Natural killer cell treated with Interleukin-12 subunit alpha and Interleukin-12 subunit beta and Interleukin-15 and Interleukin-18, amount 100 ng/mL, for 72 hours (primary cell): ENCODE data around the gene LAMA5. TPM values are rescaled to one million over a fixed set of nuclear protein-coding genes. Genes with fewer than 3 reads are reported as not detected.

ENCODE experiments used
- ATAC-seq, 2 donors: fragments of 150-1000 bp; cut with Tn5 transposase in 1 of 2; sonication (Bioruptor Pico), chemical (Tn5 transposase) in 1 of 2; 2 replicates each; pipeline ENCODE4 v1.10.0; 2021
- DNase-seq: peaks from one replicate; pipeline ENCODE4 v3.0.0; 2022; ENCODE audit warnings: low spot score
- H3K27ac Mint-ChIP-seq, 2 donors: 1 replicate in 1 of 2; 2 replicates in 1 of 2; pipeline ENCODE4 v1.8.0; 2022; ENCODE audit warnings: mixed read lengths in 2 of 2, mild to moderate bottlenecking in 1 of 2, moderate library complexity in 1 of 2
- H3K27me3 Mint-ChIP-seq, 2 donors: 1 replicate in 1 of 2; 2 replicates in 1 of 2; pipeline ENCODE4 v1.8.0; 2022; ENCODE audit warnings: mixed read lengths in 2 of 2
- H3K36me3 Mint-ChIP-seq: one replicate; pipeline ENCODE4 v1.8.0; 2022; ENCODE audit warnings: mixed read lengths
- H3K4me1 Mint-ChIP-seq, 2 donors: 1 replicate in 1 of 2; 2 replicates in 1 of 2; pipeline ENCODE4 v1.8.0; 2022; ENCODE audit warnings: low read depth in 2 of 2, mixed read lengths in 2 of 2, mild to moderate bottlenecking in 1 of 2
- H3K4me3 Mint-ChIP-seq: one replicate; pipeline ENCODE4 v1.8.0; 2022; ENCODE audit warnings: mixed read lengths
- H3K9me3 Mint-ChIP-seq: 2 replicates; pipeline ENCODE4 v1.8.0; 2022; ENCODE audit warnings: mixed read lengths
- total RNA-seq, 2 donors: library from RNA; stranded (reverse); gene quantifications; one replicate each; pipeline ENCODE4 v1.2.3, GENCODE V29; 2022

LAMA5 gene
- total RNA-seq, 2 donors from 2014 or later: 1.5 to 1.9 TPM

- ATAC-seq (no peak), DNase-seq (no peak)
- H3K27me3 Mint-ChIP-seq: no peaks in the 10 kb centered on the region
- H3K4me1 Mint-ChIP-seq: no peaks in the 10 kb centered on the region
- H3K36me3 Mint-ChIP-seq: no peaks in the 10 kb centered on the region
- H3K27ac Mint-ChIP-seq: no peak overlapping the region
- H3K4me3 Mint-ChIP-seq: no peak overlapping the region
- no peaks in the 10 kb centered on the region for H3K9me3 Mint-ChIP-seq
These were observed 51.3 kb downstream of the LAMA5 start for GRCh38 chr20:62315773-62316172.

DNA sequence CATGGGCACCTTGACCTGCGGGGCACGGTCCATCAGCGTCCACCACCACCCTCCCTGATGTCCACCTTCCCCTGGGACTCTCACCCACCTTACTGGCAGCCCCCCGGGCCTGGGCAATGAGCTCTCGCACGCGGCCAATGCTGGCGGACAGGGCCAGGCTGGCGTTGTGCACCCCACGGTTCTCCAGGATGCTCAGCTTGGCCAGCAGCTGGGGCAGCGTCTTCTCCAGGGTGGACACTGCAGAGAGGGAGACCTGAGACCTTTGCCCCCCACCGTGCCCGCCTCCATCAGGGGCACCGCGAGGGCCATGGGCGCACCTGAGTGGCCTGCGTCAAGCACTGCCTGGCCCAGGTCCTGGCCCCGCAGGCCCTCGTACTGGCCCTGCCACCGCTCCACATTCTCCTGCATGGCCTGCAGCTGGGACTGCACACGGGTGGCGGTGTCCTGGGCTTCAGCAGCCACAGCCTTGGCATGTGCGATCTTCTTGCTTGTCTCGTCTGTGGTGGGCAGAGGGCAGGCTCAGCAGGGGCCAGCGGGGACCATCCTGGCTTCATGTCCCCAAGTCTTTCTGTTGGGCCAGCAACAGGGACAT, 52.3 kb downstream of the LAMA5 start:
- Mint-ChIP-seq H3K27me3 (no peaks in the 10 kb centered on the region), H3K4me3 (no peak overlapping the region), H3K36me3 (no peaks in the 10 kb centered on the region), H3K4me1 (no peaks in the 10 kb centered on the region), H3K9me3 (no peaks in the 10 kb centered on the region), H3K27ac (no peak overlapping the region)
- ATAC-seq (no peak), DNase-seq (no peak)

DNA sequence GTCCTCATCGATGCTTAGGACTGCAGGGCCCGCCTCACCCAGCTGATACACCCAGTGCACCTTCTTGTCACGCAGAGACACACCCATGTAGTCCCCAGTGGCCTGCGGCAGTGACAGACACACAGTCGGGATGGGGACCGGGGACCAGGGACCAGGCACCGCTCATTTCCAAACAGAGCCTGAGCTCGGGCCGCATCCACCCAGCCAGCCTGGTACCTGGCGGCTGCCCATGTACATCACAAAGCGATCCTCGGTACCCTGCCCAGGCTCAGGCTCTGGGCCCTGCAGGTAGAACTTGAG, 52.8 kb downstream of the LAMA5 start:
- no peaks in the 10 kb centered on the region for H3K27me3 Mint-ChIP-seq
- ATAC-seq (no peak), DNase-seq (no peak)
- no peaks in the 10 kb centered on the region for H3K36me3 Mint-ChIP-seq
- H3K9me3 Mint-ChIP-seq: no peaks in the 10 kb centered on the region
- no peak overlapping the region for H3K4me3 Mint-ChIP-seq
- no peaks in the 10 kb centered on the region for H3K4me1 Mint-ChIP-seq
- H3K27ac Mint-ChIP-seq: no peak overlapping the region

- no peak for DNase-seq
- no peaks in the 10 kb centered on the region for H3K9me3 Mint-ChIP-seq
- no peaks in the 10 kb centered on the region for H3K36me3 Mint-ChIP-seq
- H3K27ac Mint-ChIP-seq: no peak overlapping the region
- no peak overlapping the region for H3K4me3 Mint-ChIP-seq
- no peaks in the 10 kb centered on the region for H3K4me1 Mint-ChIP-seq
- no peaks in the 10 kb centered on the region for H3K27me3 Mint-ChIP-seq
- ATAC-seq: no peak
These were observed 53.4 kb downstream of the LAMA5 start for GRCh38 chr20:62313460-62314338.

DNA sequence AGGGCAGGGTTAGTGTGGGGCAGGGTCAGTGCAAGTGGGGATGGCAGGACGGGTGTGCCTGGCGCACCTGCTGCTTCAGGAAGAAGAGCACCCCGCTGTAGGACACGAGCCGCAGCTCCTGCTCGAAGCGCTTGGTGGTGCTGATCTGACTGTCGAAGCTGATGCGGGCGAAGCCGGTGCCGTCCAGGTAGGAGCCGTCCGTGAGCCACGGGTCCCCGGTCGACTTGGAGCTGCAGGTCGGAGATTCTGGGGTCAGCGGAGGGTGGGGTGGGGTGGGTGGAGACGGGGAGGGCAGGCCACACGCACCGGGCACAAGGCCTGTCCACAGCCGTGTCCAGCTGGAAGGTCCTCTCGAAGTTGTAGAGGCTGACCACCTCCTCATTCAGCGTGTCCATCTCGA, 54.1 kb downstream of the LAMA5 start:
- Mint-ChIP-seq H3K27ac (no peak overlapping the region), H3K9me3 (no peaks in the 10 kb centered on the region), H3K36me3 (no peaks in the 10 kb centered on the region), H3K27me3 (no peaks in the 10 kb centered on the region), H3K4me1 (no peaks in the 10 kb centered on the region), H3K4me3 (no peak overlapping the region)
- DNase-seq: no peak
- ATAC-seq: no peak

GRCh38 chr20:62312662-62312977, 54.5 kb downstream of the LAMA5 start:
- DNase-seq (no peak), ATAC-seq (peak in 1 of 2 donors; percentile 5)
- no peak overlapping the region for H3K4me3 Mint-ChIP-seq
- no peaks in the 10 kb centered on the region for H3K4me1 Mint-ChIP-seq
- H3K27ac Mint-ChIP-seq: no peak overlapping the region
- H3K27me3 Mint-ChIP-seq: no peaks in the 10 kb centered on the region
- H3K9me3 Mint-ChIP-seq: no peaks in the 10 kb centered on the region
- H3K36me3 Mint-ChIP-seq: no peaks in the 10 kb centered on the region

- H3K4me1 Mint-ChIP-seq: no peaks in the 10 kb centered on the region
- DNase-seq (no peak), ATAC-seq (peak in 1 of 2 donors; percentile 11)
- no peaks in the 10 kb centered on the region for H3K9me3 Mint-ChIP-seq
- no peak overlapping the region for H3K27ac Mint-ChIP-seq
- no peaks in the 10 kb centered on the region for H3K36me3 Mint-ChIP-seq
- H3K4me3 Mint-ChIP-seq: no peak overlapping the region
- no peaks in the 10 kb centered on the region for H3K27me3 Mint-ChIP-seq
These were observed 55.1 kb downstream of the LAMA5 start for GRCh38 chr20:62311832-62312661.

DNA sequence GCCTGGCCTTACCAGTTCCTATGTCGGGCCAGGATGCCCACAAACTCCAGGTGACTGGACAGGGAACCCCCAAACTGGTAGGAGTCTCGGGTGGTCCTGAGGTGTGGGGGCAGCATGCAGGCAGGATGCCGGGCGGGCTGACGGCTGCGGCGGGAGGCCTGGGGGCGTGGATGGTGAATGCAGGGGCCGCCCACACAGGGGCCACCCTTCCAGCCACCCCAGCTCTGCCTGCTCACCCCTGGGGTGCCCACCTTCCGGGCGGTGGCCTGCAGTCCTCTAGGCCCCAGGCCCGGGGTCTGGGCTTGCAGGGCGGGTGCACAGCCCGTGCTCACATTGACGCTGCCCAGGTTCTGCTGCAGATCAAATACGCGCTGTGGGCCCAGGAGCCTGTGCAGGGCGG, 56.0 kb downstream of the LAMA5 start:
- peak in 1 of 2 donors; percentile 9 for ATAC-seq
- no peaks in the 10 kb centered on the region for H3K4me1 Mint-ChIP-seq
- no peaks in the 10 kb centered on the region for H3K36me3 Mint-ChIP-seq
- no peaks in the 10 kb centered on the region for H3K27me3 Mint-ChIP-seq
- no peak for DNase-seq
- no peaks in the 10 kb centered on the region for H3K9me3 Mint-ChIP-seq
- H3K4me3 Mint-ChIP-seq: no peak overlapping the region
- H3K27ac Mint-ChIP-seq: no peak overlapping the region

- no peak for ATAC-seq
- Mint-ChIP-seq H3K27me3 (no peaks in the 10 kb centered on the region), H3K4me1 (peaks cover 0 to under 1% of the 10 kb centered on the region in 2 donors), H3K27ac (no peak overlapping the region), H3K9me3 (no peaks in the 10 kb centered on the region), H3K4me3 (no peak overlapping the region), H3K36me3 (no peaks in the 10 kb centered on the region)
- no peak for DNase-seq
These were observed 56.4 kb downstream of the LAMA5 start for GRCh38 chr20:62310757-62311121.

DNA sequence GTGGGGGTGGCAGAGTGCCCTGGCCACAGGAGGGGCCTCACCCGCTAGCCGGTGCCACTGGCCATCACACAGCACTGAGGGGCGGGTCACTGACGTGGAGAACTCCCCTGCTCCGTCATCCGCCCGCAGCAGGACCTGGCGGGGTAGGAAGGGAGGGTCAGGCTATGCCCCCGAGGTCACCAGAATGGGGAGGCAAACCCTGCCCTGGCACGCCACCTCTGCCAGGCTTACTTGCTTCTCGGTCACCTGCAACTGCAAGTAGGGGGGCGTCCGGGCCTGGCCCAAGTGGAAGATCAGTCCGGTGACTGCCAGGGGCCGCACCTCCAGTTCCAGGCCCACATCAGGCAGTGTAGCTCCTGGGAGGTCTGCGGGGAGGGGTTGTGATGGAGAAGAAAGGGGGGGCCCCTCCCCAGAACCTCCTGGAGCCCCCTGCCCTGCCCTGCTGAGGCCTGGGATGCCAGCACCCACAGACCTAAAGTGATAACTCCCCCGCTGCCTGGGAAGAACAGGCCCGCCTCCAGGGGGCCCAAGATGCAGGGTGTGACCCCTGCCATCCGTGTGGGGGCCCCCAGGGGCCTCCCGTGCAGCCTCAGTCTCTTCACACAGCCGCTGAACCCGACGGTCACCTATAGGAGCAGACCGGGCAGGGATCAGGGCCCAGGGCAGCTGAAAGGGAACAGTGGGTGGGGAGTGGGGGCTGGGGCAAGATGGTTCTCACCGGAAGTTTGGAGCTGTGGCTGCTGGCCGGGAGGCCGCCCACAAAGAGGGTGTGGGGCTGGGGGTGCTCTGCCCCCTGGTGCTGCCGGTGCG, 57.0 kb downstream of the LAMA5 start:
- Mint-ChIP-seq H3K4me1 (peaks cover 4 to 6% of the 10 kb centered on the region in 2 donors), H3K9me3 (no peaks in the 10 kb centered on the region), H3K27ac (no peak overlapping the region), H3K4me3 (no peak overlapping the region), H3K27me3 (no peaks in the 10 kb centered on the region), H3K36me3 (no peaks in the 10 kb centered on the region)
- ATAC-seq (no peak), DNase-seq (no peak)

DNA sequence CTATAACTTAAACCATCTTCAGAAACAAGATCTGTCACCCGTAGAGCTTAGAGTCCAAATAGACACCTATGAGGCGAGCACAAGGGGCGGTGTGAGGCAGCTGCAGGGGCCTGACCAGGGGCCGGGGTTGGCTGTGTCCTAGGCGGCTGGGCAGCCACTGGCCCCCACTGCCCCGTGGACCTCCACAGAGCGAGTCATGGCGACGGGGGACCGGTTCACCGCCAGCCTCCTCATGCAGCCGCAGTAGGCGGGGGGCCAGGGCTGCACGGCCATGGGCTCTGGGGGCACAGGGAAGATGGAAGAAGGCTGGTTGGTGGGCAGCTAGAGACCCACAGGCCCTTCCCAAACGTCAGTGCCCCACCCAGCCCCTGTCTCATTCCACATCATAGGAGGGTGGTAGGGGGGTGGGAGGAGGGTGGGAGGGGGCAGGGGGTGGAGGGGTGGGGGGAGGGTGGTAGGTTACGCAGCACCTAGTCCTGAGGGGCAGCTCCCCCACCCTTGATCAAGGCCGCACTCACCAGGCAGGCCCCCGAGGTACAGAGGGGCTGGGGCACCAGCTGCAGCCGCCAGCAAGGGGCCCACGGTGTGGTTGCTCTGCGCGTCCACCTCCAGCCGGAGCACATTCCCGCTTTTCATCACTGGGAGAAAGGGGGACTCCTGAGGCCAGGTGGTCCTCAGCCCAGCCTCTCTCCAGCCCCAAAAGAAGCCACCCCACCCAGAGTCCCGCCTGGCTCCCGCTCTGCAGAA, 57.7 kb downstream of the LAMA5 start:
- no peaks in the 10 kb centered on the region for H3K9me3 Mint-ChIP-seq
- ATAC-seq: no peak
- H3K36me3 Mint-ChIP-seq: peaks cover under 1% of the 10 kb centered on the region
- H3K4me3 Mint-ChIP-seq: no peak overlapping the region
- H3K27ac Mint-ChIP-seq: no peak overlapping the region
- H3K27me3 Mint-ChIP-seq: no peaks in the 10 kb centered on the region
- DNase-seq: no peak
- H3K4me1 Mint-ChIP-seq: peaks cover 5 to 13% of the 10 kb centered on the region in 2 donors

DNA sequence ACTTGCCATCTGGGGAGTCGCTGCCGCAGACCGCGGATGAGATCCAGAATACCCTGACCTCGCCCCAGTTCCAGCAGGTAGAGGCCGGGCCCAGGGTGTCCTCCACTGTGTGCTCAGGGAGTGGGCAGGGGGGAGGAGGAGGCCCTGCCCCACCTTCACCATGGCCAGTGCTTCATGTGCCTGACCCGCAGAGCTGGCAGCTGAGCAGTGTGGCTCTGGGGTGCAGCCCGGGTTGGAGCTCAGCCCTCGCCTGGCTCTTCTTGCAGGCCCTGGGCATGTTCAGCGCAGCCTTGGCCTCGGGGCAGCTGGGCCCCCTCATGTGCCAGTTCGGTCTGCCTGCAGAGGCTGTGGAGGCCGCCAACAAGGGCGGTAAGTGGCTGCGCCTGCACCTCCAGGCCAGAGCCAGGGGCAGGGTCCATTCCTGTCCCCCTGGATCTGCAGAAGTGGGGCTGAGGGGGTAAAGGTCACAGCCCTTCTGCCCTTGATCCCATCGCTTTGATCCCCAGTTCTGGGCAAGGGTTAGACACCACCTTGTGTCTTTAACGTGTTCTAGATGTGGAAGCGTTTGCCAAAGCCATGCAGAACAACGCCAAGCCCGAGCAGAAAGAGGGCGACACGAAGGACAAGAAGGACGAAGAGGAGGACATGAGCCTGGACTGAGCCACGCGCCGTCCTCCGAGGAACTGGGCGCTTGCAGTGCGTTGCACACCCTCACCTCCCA, 58.9 kb downstream of the LAMA5 start:
- Mint-ChIP-seq H3K36me3 (peaks cover 5% of the 10 kb centered on the region), H3K9me3 (no peaks in the 10 kb centered on the region), H3K27me3 (no peaks in the 10 kb centered on the region), H3K4me3 (no peak overlapping the region), H3K4me1 (peaks cover 11 to 21% of the 10 kb centered on the region in 2 donors), H3K27ac (no peak overlapping the region)
- DNase-seq (peak; percentile 49), ATAC-seq (no peak)
